K562 (cell line): ENCODE measurements around the gene ASB13. TPM values are rescaled to one million over a fixed set of nuclear protein-coding genes. Genes with fewer than 3 reads are reported as not detected.

Experiments used
- ATAC-seq: fragments of 200-7000 bp; cut with Tn5 transposase; 3 replicates; pipeline ENCODE4 v1.9.1; 2020; ENCODE audit warnings: moderate library complexity
- BruUV-seq: library from RNA; stranded (reverse); fragments of 400-500 nt; replicated peaks from 2 replicates; lab custom pipeline; 2021; lab: Mats Ljungman, UMichigan
- CTCF ChIA-PET: fragments of 300-600 bp; formaldehyde crosslinking; extraction: SDS; loops from one replicate; lab custom pipeline; 2021; ENCODE audit warnings: low intra/inter-chr PET ratio; lab: Yijun Ruan, JAX
- POLR2A ChIA-PET: fragments of 300-600, 350-650 bp; sonication (Branson Sonifier 250); formaldehyde crosslinking; extraction: SDS; loops from one replicate; lab custom pipeline; 2021; ENCODE audit warnings: antibody characterized with exemption, inconsistent platforms; lab: Yijun Ruan, JAX
- DNase-seq, 4 experiments: peaks; one replicate each; pipeline versions ENCODE4 v3.0.0 to v3.0.0-alpha.2; 2011 to 2018; ENCODE audit warnings: low spot score in 3 of 4, mixed read lengths in 3 of 4; ENCODE audit errors: extremely low read depth in 1 of 4
- FAIRE-seq: peaks from 2 replicates; lab custom pipeline; 2011; peaks lifted over from hg19 to GRCh38; lab: Jason Lieb, UNC
- H2AFZ ChIP-seq: 2 replicates; pipeline ENCODE4 v1.6.0; 2011; ENCODE audit warnings: low read depth, low read length, control low read depth, inconsistent platforms
- H3K27ac ChIP-seq: fragments of 200-600 bp; 3 replicates; pipeline ENCODE4 v1.8.0; 2011; ENCODE audit warnings: low read depth, mild to moderate bottlenecking, control low read depth, inconsistent platforms, low read length, moderate library complexity, mixed read lengths; ENCODE audit errors: extremely low read depth
- H3K27me3 ChIP-seq, 2 experiments: fragments of 300-600 bp in 1 of 2; 2 replicates in 1 of 2; 3 replicates in 1 of 2; pipeline versions ENCODE4 v1.6.0 to v1.8.0; 2011; ENCODE audit warnings: inconsistent platforms in 2 of 2, low read length in 2 of 2, mild to moderate bottlenecking in 1 of 2, mixed read lengths in 1 of 2, moderate library complexity in 1 of 2; ENCODE audit not compliant: control insufficient read depth in 2 of 2, insufficient read depth in 2 of 2
- H3K36me3 ChIP-seq: fragments of 300-600 bp; 3 replicates; pipeline ENCODE4 v1.8.0; 2011; ENCODE audit warnings: mild to moderate bottlenecking, low read length, inconsistent platforms; ENCODE audit not compliant: control insufficient read depth, insufficient read depth
- H3K4me1 ChIP-seq, 2 experiments: fragments of 200-600 bp in 1 of 2; replicated peaks in 1 of 2; 2 replicates in 1 of 2; 3 replicates in 1 of 2; pipeline versions ENCODE4 v1.5.1 to v1.8.0; 2011; ENCODE audit warnings: inconsistent platforms in 2 of 2, low read length in 2 of 2, mild to moderate bottlenecking in 1 of 2, mixed read lengths in 1 of 2, moderate library complexity in 1 of 2; ENCODE audit not compliant: control insufficient read depth in 2 of 2, insufficient read depth in 2 of 2
- H3K4me2 ChIP-seq: 2 replicates; pipeline ENCODE4 v1.6.1; 2011; ENCODE audit warnings: low read length, control low read depth, inconsistent platforms, mixed read lengths; ENCODE audit not compliant: insufficient read depth
- H3K4me3 ChIP-seq: fragments of 200-600 bp; sonication (generic), shearing (Covaris generic); 2 replicates; pipeline ENCODE4 v1.5.1; 2016; ENCODE audit warnings: control low read depth, inconsistent platforms
- H3K79me2 ChIP-seq: fragments of 200-600 bp; 3 replicates; pipeline ENCODE4 v1.8.0; 2011; ENCODE audit warnings: low read length, inconsistent platforms; ENCODE audit not compliant: control insufficient read depth, insufficient read depth
- H3K9ac ChIP-seq, 2 experiments: 2 replicates each; pipeline versions ENCODE4 v1.6.0 to v1.6.1; 2011; ENCODE audit warnings: low read depth in 2 of 2, low read length in 2 of 2, control low read depth in 1 of 2, inconsistent platforms in 1 of 2, mild to moderate bottlenecking in 1 of 2, mixed read lengths in 1 of 2; ENCODE audit not compliant: insufficient read depth in 1 of 2
- H3K9me1 ChIP-seq: one replicate; pipeline ENCODE4 v1.6.0; 2011; ENCODE audit warnings: inconsistent platforms, mild to moderate bottlenecking, low read length, moderate library complexity; ENCODE audit not compliant: control insufficient read depth, insufficient read depth
- H3K9me3 ChIP-seq: replicated peaks from 2 replicates; pipeline ENCODE4 v1.5.1; 2011; ENCODE audit warnings: low read depth, low read length, inconsistent platforms; ENCODE audit not compliant: control insufficient read depth, insufficient read depth
- H4K20me1 ChIP-seq: replicated peaks from 2 replicates; pipeline ENCODE4 v1.6.1; 2011; ENCODE audit warnings: low read length, inconsistent platforms, mixed read lengths; ENCODE audit not compliant: control insufficient read depth, insufficient read depth
- CTBP1 ChIP-seq: fragments of 450-650 bp; IDR thresholded peaks from 2 replicates; pipeline ENCODE4 v1.6.1; 2016; ENCODE audit warnings: borderline replicate concordance
- DEAF1 ChIP-seq: fragments of 450-650 bp; formaldehyde crosslinking; IDR thresholded peaks from 2 replicates; pipeline ENCODE4 v1.4.0; 2020; ENCODE audit warnings: mild to moderate bottlenecking, moderate library complexity
- NCOA6 ChIP-seq: fragments of 450-650 bp; IDR thresholded peaks from 2 replicates; pipeline ENCODE4 v1.6.1; 2017; ENCODE audit warnings: mild to moderate bottlenecking
- RAD21 ChIP-seq, 2 experiments: fragments of 250-450 bp in 1 of 2; fragments of 450-650 bp in 1 of 2; sonication (Bioruptor Pico) in 1 of 2; formaldehyde crosslinking in 1 of 2; IDR thresholded peaks in 1 of 2; conservative IDR thresholded peaks in 1 of 2; 2 replicates each; pipeline versions ENCODE4 v1.4.0 to v1.8.0; 2020 to 2022; ENCODE audit warnings: mild to moderate bottlenecking in 2 of 2, moderate library complexity in 1 of 2
- STAG1 ChIP-seq: sonication (generic); formaldehyde crosslinking; IDR thresholded peaks from 2 replicates; pipeline ENCODE4 v1.5.0; 2020; ENCODE audit warnings: missing genetic modification reagents, borderline replicate concordance
- VEZF1 ChIP-seq: fragments of 200-800 bp; sonication (Bioruptor generic); IDR thresholded peaks from 2 replicates; pipeline ENCODE4 v1.6.1; 2017; ENCODE audit warnings: missing genetic modification characterization, missing compliant biosample characterization
- WGBS: fragments of 100-300 bp; shearing (Covaris generic); methylation state at CpG from one replicate; pipeline ENCODE4 v1.1.6; 2016; ENCODE audit warnings: low coverage, mixed read lengths; ENCODE audit not compliant: insufficient coverage; ENCODE audit errors: missing lambda C conversion rate; 5-methylcytosine and 5-hydroxymethylcytosine counted together
- in situ Hi-C: fragments of 300-500 bp; cut with MboI; formaldehyde crosslinking; loops from 4 replicates; pipeline ENCODE4 v1.15.0; 2018; ENCODE audit warnings: inconsistent platforms, mixed read lengths
- intact Hi-C: fragments of 100-400 bp; cut with micrococcal nuclease; formaldehyde crosslinking; loops from 2 replicates; pipeline ENCODE4 v1.14.2; 2022
- polyA plus RNA-seq, 8 experiments: library from polyadenylated mRNA; depleted of rRNA in 4 of 8; stranded (reverse) in 5 of 8; unstranded in 3 of 8; fragments of >200 nt; fragmentation: Nextera tagmentation in 2 of 8; fragmentation: Illumina TruSeq in 1 of 8; extraction: Ambion mirVana in 2 of 8; extraction: Trizol in 1 of 8; gene quantifications; 2 replicates each; pipeline versions ENCODE4 v1.2.1 to v1.2.3, GENCODE V29; 2011 to 2014; ENCODE audit warnings: inconsistent platforms in 1 of 8, missing spikeins in 1 of 8
- total RNA-seq, 7 experiments: library from RNA; depleted of rRNA in 6 of 7; stranded (reverse); fragments of >200 nt in 6 of 7; fragmentation: Illumina TruSeq in 2 of 7; extraction: Trizol in 2 of 7; gene quantifications; 2 replicates each; pipeline versions ENCODE4 v1.2.1 to v1.2.3, GENCODE V29; 2011 to 2021; ENCODE audit warnings: low replicate concordance in 1 of 7
- TF ChIP-seq, protein P1 (sequence below), 2 experiments: fragments of 450-650 bp; formaldehyde crosslinking in 1 of 2; IDR thresholded peaks; 2 replicates each; pipeline versions ENCODE4 v1.4.0 to v1.6.1; 2014 to 2020; ENCODE audit warnings: mild to moderate bottlenecking in 2 of 2, borderline replicate concordance in 1 of 2, low read depth in 1 of 2

Gene ASB13
- total and polyA plus RNA-seq, 9 of the 15 experiments (the other 6 are each of a cell fraction or from before 2014, with no cell fraction given): 5.2 to 28.8 (median 16.9) TPM

DNA sequence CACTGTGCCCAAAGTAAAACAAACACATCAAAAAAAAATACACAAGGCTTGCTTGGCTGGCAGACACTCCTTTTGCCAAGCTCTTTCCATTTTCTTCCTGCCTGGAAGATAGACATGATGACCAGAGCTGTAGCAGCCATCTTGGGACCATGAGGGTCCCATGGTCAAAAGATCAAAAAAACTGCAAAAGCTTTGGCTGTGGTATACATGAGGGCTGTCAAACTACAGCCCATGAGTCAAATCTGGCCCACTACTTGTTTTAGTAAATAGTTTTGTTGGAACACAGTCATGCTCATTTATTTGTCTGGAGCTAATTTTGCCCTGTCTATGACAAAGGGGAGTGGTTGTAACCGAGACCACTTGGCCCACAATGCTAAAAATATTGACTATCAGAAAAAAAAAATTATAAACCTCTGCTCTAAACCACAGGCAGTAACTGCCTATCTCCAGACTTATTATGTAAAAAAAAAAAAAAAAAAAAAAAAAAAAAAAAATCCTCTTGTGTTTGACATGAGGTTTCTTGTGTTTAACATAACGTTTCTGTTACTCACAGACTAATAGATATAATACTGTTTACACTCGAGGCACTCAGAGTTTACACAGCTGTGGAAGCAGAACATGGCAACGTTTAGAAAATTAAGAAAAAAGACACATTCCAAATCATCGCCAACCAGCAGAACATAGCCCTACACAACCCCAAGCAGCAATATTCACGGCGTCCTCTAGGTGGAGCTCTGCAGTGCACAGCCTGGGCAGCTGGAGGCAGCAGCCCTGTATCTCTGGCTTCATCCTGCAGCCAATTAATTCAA, 36.9 kb downstream of the ASB13 start:
- no peaks in the 10 kb centered on the region for H3K36me3 ChIP-seq
- FAIRE-seq (peak; percentile 93), ATAC-seq (peak; percentile 96), DNase-seq (peak; percentile 80 to 86 (median 81))
- H3K9me3 ChIP-seq: no peaks in the 10 kb centered on the region
- POLR2A ChIA-PET: interaction anchor here (0.6 to 1.0 kb wide), 3 partner anchors 34 to 175 kb away, joined by 3 to 4 read pairs (median 4); no protein-coding TSS in a partner anchor
- in situ Hi-C loops (loop anchor here (10.0 kb wide), 1 partner anchor 805 kb away; the partner anchor contains the start of gene AKR1E2), intact Hi-C loops (loop anchor here (1.0 to 10.0 kb wide), 2 partner anchors 55 to 105 kb away; partner anchors contain the start of gene TASOR2)
- H3K27me3 ChIP-seq: peaks cover 5 to 24% of the 10 kb centered on the region in 2 experiments; a peak in 4 of 5 replicates
- 0 out of 2 replicates have a peak overlapping the region, but pooled peaks have one; percentile 53 for H2AFZ ChIP-seq
- H4K20me1 ChIP-seq: no peaks in the 10 kb centered on the region
- no peaks in the 10 kb centered on the region for H3K9me1 ChIP-seq
- no peaks in the 10 kb centered on the region for H3K79me2 ChIP-seq
- H3K27ac ChIP-seq: no peak overlapping the region
- WGBS: 0% methylated on average over 7 of the region's 7 CpGs
- peaks cover 0 to 6% of the 10 kb centered on the region in 2 experiments; a peak in 1 of 5 replicates for H3K4me1 ChIP-seq
- no peak overlapping the region for H3K4me3 ChIP-seq
- no TSS peak for BruUV-seq
- H3K4me2 ChIP-seq: no peak overlapping the region
- CTCF ChIA-PET: interaction anchor here (1.5 kb wide), 1 partner anchor 188 kb away, joined by 4 read pairs; no protein-coding TSS in a partner anchor
- H3K9ac ChIP-seq: no peak overlapping the region
- TF ChIP-seq CTBP1 (0 out of 2 replicates have a peak, but pooled peaks have one; percentile 13), STAG1 (CRISPR knock-in tag) (peak; percentile 37; the same call in 1 of the 2 replicates), DEAF1 (CRISPR knock-in tag) (peak; percentile 57; the same call in 1 of the 2 replicates), RAD21 (CRISPR knock-in tag; conservative IDR thresholded peaks at IDR 0.05 in 1 of 2, IDR thresholded peaks at IDR 0.05 in 1 of 2) (peak; percentile 56 to 76), VEZF1 (CRISPR knock-in tag) (no peak), NCOA6 (no peak)
- TF ChIP-seq, protein P1, sequence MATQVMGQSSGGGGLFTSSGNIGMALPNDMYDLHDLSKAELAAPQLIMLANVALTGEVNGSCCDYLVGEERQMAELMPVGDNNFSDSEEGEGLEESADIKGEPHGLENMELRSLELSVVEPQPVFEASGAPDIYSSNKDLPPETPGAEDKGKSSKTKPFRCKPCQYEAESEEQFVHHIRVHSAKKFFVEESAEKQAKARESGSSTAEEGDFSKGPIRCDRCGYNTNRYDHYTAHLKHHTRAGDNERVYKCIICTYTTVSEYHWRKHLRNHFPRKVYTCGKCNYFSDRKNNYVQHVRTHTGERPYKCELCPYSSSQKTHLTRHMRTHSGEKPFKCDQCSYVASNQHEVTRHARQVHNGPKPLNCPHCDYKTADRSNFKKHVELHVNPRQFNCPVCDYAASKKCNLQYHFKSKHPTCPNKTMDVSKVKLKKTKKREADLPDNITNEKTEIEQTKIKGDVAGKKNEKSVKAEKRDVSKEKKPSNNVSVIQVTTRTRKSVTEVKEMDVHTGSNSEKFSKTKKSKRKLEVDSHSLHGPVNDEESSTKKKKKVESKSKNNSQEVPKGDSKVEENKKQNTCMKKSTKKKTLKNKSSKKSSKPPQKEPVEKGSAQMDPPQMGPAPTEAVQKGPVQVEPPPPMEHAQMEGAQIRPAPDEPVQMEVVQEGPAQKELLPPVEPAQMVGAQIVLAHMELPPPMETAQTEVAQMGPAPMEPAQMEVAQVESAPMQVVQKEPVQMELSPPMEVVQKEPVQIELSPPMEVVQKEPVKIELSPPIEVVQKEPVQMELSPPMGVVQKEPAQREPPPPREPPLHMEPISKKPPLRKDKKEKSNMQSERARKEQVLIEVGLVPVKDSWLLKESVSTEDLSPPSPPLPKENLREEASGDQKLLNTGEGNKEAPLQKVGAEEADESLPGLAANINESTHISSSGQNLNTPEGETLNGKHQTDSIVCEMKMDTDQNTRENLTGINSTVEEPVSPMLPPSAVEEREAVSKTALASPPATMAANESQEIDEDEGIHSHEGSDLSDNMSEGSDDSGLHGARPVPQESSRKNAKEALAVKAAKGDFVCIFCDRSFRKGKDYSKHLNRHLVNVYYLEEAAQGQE (IDR thresholded peaks at IDR 0.05; ENCODE audit: borderline replicate concordance): peak; percentile 40; the same call in 1 of the 2 replicates
- TF ChIP-seq, protein P1 (CRISPR knock-in tag; IDR thresholded peaks at IDR 0.05; ENCODE audit: low read depth): no peak
